Measurements from ENCODE around the gene POLA2.

DNA sequence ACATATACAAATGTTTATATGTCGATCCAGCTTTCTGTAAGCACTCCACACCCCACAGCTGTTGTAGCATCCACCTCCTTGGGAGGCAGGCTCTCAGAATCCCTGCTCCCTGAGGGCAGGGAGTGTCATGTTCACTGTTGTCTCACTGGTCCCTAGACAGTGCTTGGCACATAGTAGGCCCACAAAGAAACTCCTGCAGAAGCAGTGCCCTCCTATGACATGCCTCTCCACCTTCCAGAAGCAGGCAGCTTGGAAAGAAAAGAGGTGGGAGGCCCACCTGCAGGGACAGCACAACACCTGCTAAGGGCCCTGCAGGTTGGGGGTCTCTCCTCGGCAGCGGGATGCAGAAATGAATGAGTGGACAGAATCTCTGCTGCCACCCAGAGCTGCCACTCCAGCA, 41.8 kb downstream of the POLA2 start:
- TF ChIP-seq, protein P1, sequence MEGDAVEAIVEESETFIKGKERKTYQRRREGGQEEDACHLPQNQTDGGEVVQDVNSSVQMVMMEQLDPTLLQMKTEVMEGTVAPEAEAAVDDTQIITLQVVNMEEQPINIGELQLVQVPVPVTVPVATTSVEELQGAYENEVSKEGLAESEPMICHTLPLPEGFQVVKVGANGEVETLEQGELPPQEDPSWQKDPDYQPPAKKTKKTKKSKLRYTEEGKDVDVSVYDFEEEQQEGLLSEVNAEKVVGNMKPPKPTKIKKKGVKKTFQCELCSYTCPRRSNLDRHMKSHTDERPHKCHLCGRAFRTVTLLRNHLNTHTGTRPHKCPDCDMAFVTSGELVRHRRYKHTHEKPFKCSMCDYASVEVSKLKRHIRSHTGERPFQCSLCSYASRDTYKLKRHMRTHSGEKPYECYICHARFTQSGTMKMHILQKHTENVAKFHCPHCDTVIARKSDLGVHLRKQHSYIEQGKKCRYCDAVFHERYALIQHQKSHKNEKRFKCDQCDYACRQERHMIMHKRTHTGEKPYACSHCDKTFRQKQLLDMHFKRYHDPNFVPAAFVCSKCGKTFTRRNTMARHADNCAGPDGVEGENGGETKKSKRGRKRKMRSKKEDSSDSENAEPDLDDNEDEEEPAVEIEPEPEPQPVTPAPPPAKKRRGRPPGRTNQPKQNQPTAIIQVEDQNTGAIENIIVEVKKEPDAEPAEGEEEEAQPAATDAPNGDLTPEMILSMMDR (IDR thresholded peaks at IDR 0.05): no peak
- TF ChIP-seq ZFX (IDR thresholded peaks at IDR 0.05; ENCODE audit: borderline replicate concordance): no peak
